Measurements from ENCODE around the gene ARFGAP2.

The ARFGAP2 gene

GRCh38 chr11:47166368-47166767 is 10.3 kb downstream of the ARFGAP2 start:
- DNase-seq, result no peak

- DNase-seq, result no peak
Measured at GRCh38 chr11:47165253-47165840, 11.3 kb downstream of the ARFGAP2 start.

DNA sequence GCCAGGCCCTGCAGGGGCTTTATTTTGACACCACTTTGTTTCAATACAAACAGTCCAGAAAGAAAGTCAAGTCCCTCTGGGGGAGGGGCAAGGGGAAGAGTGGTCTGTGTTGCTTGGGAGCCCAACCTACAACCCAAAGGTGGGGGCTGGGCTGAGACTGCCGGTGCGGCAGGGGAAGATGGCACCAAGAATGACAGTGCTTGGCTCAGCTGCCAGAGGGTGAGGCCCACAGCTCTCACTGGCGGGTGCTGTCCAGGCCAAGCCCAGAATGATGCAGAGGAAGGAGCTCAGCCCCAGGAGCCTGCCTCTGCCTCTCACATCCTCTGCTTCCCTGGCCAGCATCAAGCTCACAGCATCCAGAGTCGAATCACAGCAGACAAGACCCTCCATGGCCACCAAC is 12.4 kb downstream of the ARFGAP2 start:
- DNase-seq, result no peak

DNA sequence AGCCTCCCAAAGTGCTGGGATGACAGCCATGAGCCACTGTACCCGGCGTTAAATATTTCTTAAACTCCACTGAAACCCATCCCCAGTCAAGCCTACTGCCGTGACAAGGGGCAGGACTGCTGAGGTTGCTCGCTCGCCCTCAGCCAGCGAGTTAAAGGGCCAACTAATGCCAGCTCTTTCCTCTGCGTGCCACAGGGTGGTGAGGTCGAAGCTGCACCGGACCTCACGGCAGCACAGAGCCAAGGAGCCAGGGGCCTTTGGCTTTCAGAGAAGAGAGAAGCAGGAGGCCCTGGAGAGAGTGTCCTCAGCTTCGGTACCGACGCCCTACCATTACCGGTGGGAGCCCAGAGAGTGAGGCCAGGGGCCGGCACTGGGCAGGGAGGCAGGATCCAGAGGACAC is 12.8 kb downstream of the ARFGAP2 start:
- no peak for DNase-seq

- no peak for DNase-seq
Measured at GRCh38 chr11:47163193-47163592, 13.5 kb downstream of the ARFGAP2 start.

DNA sequence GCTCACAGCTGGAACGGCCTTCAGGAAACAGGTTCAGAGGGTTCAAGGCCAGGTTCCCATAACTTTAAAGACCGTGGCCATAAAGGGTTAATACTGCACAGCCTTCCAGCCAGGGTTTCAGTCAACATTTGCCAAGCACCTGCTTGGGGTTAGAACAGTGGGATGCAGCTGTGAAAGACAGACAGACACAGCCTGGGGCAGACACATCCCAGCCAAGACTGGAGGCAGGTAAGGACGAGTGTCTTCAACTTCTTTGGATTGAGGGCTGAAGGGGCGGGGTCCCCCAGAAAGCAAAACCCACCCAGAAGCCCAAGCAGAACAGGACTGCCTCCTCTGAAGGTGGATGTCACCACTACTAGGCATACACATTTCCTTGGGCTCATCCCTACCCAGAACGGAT is 14.3 kb downstream of the ARFGAP2 start:
- DNase-seq, result no peak

DNA sequence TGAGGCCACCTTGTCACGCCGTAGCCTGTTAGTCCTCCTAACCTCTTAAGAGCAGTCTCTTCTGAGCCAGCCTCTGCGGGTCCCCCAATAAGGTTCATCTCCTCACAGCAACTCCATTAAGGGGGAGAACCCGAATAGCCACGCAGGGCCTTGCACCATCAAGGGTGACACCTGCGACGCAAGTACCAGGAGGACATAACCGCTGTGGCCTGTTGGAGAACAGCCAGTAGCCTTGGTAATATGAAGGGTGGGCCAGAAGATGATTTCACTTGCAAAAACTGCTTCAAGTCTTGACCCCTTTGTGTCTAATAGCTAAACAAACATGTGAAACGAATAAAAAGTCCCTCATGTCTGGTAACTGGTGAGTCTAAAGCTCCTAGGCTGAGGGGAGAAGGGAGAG is 14.8 kb downstream of the ARFGAP2 start:
- no peak for DNase-seq

DNA sequence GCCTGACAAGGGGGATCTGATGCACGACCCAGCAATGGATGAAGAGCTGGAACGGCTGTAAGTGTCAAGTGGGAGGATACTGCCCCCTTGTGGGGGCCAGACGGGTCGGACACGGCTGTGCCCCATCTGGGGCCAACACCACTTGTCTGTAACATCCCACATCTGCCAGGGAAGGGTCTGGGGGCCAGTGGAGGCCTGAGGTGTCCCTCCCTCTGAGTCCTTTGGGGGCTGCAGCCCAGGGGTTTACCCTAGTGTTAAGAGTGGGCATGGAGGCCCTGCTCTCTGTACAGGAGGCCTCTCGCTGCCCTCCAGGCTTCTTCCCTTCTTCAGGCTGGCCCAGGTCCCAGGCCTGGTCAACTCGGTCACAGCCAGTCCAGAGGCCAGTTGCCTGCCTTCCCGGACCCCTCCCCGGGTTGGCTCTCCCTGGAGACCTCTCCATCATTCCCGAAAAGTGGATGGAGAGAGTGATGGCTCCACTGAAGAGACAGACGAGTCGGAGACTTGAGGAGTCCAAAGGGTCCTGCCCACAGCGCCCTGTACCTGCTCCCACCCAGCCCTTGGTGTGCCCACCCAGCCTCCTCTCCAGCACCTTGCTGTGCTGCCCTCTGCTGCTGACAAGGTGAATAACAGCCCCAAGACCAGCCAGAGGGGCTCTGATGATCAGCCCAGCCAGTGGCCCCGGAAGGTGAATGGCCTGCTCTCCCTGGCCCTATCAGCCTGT is 15.4 kb downstream of the ARFGAP2 start:
- DNase-seq, result peak; percentile 58

GRCh38 chr11:47160753-47161133 is 15.9 kb downstream of the ARFGAP2 start:
- no peak for DNase-seq

GRCh38 chr11:47158242-47158641 is 18.4 kb downstream of the ARFGAP2 start:
- DNase-seq, result no peak

- no peak for DNase-seq
Measured at GRCh38 chr11:47157805-47158204, 18.9 kb downstream of the ARFGAP2 start.

DNA sequence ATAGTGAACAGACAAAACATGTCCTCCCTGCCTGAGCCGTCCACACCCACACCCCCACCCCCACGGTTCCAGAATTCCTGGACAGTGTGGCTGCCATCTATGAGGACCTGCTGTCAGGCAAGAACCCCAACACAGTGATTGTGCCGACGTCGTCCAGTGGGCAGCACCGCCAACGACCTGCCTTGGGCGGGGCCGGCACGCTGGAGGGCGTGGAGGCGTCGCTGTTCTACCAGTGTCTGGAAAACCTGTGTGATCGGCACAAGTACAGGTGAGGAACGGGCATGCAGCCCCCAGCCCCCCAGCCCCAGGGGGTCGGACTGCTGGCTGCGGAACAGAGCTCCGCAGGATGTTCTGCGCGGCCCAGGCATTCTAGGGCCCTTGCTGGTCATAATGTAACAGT is 19.7 kb downstream of the ARFGAP2 start:
- no peak for DNase-seq

GRCh38 chr11:47156333-47156732 is 20.3 kb downstream of the ARFGAP2 start:
- DNase-seq, result no peak

- no peak for DNase-seq
Measured at GRCh38 chr11:47155879-47156278, 20.8 kb downstream of the ARFGAP2 start.

DNA sequence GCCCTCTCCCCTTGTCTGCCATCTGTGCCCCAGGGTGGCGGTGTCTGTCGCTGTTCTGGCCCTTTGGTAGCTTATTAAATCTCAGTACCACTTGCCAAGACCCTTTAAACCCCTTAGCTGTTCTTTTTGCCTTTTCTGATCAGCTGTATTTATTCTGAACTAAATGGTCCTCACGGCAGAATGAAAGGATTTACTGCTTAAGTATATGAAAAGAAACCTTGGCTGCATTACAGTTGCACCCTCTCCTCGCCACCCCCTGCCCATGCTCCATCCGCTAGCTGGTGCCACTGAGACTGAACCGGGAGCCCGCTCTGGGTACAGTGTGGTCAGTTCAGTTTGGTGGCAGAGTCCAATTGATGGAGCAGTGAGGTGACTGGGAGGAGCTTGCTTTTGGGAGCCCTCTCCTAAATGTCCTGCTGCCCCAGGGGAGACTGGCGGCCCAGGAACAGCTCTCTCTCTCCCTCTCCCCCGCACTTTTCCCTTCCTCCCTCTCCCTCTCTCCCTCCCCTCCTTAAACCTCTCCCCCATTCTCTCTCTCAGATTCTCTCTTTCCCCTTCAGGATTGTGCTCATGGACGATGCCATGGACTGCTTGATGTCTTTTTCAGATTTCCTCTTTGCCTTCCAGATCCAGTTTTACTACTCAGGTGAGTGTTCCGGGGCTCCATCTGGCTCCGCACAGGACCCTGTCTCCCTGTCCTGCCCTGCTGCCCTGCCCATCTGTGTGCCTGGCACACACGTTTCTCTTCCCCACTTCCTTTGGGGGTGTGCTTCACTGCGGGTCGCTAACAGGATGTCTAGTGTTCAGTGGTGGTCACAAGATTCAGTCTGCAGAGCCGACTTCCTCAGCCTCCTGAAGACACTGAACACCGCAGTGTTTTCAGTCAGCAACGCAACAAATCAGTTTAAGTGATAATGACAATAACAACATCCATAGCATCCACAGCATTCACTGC is 21.8 kb downstream of the ARFGAP2 start:
- no peak for DNase-seq

DNA sequence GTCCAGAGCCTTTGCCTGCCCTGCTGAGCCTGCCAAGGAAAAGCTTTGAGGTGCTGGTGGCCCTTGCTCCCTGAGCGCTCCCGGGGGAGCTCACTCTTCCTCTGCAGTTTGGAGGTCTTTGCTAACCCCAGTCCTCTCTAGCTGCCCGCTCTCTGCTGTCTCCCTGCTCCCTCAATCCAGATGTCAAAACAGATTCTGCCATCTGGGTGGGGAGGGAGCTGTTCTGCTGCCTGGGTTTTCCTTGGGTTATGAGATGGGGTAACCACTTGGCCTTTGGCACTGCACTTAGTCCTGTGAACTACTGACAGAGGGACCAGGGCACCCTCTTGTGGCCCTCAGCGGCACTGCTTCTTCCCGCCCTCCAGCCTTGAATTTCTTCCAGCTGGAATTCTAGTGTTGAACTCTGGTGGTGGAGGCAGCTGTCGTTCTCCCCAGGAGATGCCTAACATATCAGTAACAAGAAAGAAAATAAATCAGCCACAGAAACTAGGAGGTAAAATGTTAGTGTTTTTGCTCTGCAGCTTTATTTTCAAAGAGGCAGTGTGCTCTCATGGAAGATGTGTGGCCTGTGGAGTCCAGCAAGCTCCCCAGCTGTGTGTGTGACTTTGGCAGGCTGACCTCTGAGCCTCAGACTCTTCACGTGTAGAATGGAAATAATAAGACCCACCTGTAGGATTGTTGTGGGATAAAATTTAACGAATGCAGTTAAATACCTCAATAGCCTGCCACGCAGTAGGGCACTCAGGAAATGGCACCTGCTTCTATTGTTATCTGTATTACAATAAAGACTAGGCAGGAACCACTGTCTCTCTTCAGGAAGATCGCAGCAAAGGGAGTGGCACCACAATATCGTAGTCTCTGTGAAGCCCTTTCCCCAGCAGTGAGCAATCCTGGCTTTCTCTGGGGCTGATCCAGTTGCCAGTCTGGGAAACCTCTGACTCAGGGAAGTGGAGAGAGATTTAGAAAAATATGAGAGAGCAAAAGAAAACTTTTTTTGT is 23.4 kb downstream of the ARFGAP2 start:
- peak; percentile 53 for DNase-seq

DNA sequence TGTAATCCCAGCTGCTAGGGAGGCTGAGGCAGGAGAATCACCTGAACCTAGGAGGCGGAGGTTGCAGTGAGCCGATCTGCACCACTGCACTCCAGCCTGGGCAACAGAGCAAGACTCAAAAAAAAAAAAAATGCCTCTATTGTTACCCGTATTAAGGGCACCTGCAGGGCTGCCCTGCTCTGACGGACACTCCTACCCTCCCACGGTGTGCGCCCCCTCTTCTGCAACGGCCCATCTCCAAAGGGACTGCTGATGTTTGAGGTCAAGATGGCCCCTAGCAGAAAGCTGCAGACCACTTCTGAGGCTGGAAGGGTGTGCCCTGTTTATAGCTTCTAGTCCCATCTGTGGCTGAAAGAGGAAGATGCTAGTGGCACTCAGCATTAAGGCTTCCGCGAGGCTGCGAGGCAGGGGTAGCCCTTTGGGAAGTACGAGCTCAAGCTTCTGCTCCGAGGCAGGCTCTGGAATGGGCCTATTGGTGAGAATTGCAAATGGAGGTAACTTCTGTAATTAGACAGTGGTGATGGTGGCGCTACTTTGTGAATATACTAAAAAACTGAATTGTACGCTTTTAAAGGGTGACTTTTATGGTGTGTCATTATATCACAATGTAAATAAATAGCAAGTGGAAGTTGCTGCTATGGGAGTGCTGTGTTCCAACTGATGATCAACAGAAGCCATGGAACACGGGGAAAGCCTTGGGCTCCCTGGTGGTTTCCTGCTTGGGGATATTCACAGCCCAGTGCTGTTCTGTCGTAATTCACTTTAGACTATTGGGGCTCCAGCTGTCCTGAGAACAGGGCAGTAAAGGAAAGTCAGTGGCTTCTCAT is 24.3 kb downstream of the ARFGAP2 start:
- DNase-seq, result no peak

DNA sequence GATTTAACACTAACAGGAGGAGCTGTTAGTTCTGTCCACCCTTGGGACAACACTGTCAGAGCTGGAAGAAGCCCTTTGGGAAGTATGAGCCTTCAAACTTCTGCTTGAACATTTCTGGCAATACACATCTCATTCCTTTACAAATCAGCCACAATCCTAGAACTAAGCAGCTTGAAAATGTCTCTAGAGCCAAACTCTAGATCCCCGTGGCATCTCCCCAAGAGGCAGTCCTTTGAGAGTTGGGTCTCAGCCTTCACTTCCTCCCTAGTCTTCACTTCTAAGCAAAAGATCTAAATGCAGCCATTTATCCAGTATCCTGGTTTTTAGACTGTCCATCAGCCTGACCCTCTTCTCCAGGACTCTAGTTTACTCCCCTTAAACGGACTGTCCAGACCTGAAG is 26.9 kb downstream of the ARFGAP2 start:
- DNase-seq, result no peak

- DNase-seq, result no peak
Measured at GRCh38 chr11:47148903-47149531, 27.7 kb downstream of the ARFGAP2 start.

- DNase-seq, result no peak
Measured at GRCh38 chr11:47148270-47148669, 28.4 kb downstream of the ARFGAP2 start.

DNA sequence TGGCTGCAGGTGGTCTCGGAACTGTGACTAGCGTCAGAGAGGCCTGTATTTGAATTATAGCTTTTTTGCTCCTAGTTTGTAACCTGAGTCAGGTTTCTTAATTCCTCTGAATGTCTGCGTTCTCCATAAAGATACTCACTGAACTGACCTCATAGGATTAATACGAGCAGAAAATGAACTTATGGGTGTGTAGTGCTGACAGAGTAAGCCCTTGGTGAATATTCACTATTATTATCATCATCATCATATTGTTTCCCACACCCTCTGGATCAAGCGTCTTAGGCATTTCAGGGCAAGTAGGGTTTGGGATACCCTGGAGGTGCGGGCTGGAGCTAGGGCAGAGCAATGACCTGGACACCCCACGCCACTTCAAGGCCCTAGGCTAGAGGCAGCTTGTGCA is 29.0 kb downstream of the ARFGAP2 start:
- DNase-seq, result no peak

All from activated CD8-positive, alpha-beta memory T cell treated with anti-CD3 and anti-CD28 coated beads, Interleukin-2, amount 50 U/mL, for 4 hours (primary cell).